Mucosa of stomach (tissue), 1 donor: ENCODE results near the gene SSH2.

Source experiments
- H3K27me3 ChIP-seq: one replicate; pipeline ENCODE4 v1.7.0; 2013; ENCODE audit warnings: mild to moderate bottlenecking, low read length; ENCODE audit not compliant: control insufficient read depth, insufficient read depth
- H3K36me3 ChIP-seq: one replicate; pipeline ENCODE4 v1.7.0; 2013; ENCODE audit warnings: low read length; ENCODE audit not compliant: control insufficient read depth, insufficient read depth
- H3K4me1 ChIP-seq: one replicate; pipeline ENCODE4 v1.7.0; 2013; ENCODE audit warnings: mild to moderate bottlenecking, low read length; ENCODE audit not compliant: control insufficient read depth, insufficient read depth
- H3K4me3 ChIP-seq: one replicate; pipeline ENCODE4 v1.7.0; 2013; ENCODE audit warnings: low read length
- H3K9ac ChIP-seq: one replicate; pipeline ENCODE4 v1.7.0; 2013; ENCODE audit warnings: mild to moderate bottlenecking, low read length, moderate library complexity
- H3K9me3 ChIP-seq: one replicate; pipeline ENCODE4 v1.7.0; 2013; ENCODE audit warnings: mild to moderate bottlenecking, low read length, moderate library complexity; ENCODE audit not compliant: control insufficient read depth
- donor health status: Pancreatic carcinoma.

The SSH2 gene

DNA sequence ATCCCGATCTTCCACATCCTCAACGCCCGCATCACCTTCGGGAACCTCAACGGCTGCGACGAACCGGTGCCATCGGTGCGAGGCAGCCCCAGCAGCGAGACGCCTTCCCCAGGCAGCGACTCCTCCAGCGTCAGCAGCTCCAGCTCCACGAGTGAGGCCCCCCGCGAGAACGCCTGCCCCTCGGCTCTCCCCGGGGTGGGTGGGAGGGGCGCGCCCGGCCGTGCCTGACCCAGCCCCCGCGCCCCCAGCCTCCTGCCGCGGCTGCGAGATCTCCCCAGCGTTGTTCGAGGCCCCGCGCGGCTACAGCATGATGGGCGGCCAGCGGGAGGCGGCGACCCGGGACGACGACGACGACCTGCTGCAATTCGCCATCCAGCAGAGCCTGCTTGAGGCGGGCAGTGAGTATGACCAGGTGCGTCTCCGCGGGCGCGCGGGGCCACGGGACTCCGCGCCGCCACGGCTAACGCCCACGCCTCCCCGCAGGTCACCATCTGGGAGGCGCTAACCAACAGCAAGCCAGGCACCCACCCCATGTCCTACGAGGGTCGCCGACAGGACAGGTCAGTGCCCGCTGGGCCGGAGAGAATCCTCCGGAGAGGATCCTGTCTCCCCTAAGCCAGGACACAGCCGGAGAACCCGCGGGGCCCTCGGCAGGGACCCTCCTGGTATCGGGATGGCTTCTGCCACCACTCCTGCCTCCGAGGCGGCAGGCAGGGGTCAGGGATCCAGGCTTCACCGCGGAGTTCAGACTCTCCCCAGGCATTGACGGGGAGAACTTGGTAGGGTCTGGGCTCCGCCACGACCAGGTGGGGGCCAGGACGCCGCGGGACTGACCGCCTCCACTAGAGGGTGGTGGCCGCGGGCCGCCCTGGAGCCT is 317.4 kb downstream of the SSH2 start:
- Histone ChIP-seq H3K9me3 (no peaks in the 10 kb centered on the region), H3K4me1 (peaks cover 48% of the 10 kb centered on the region), H3K9ac (no peak overlapping the region), H3K4me3 (no peak overlapping the region), H3K36me3 (no peaks in the 10 kb centered on the region), H3K27me3 (peaks cover 40% of the 10 kb centered on the region)

- Histone ChIP-seq H3K4me1 (peaks cover 42% of the 10 kb centered on the region), H3K9me3 (no peaks in the 10 kb centered on the region), H3K4me3 (no peak overlapping the region), H3K27me3 (peaks cover 34% of the 10 kb centered on the region), H3K36me3 (no peaks in the 10 kb centered on the region), H3K9ac (no peak overlapping the region)
Observed at GRCh38 chr17:29612094-29612403, 318.0 kb downstream of the SSH2 start.

GRCh38 chr17:29611351-29612093 is 318.5 kb downstream of the SSH2 start:
- no peaks in the 10 kb centered on the region for H3K36me3 ChIP-seq
- peaks cover 28% of the 10 kb centered on the region for H3K27me3 ChIP-seq
- peaks cover 37% of the 10 kb centered on the region for H3K4me1 ChIP-seq
- H3K9me3 ChIP-seq, result no peaks in the 10 kb centered on the region
- no peak overlapping the region for H3K9ac ChIP-seq
- H3K4me3 ChIP-seq, result no peak overlapping the region

GRCh38 chr17:29610395-29610794 is 319.6 kb downstream of the SSH2 start:
- Histone ChIP-seq H3K4me3 (no peak overlapping the region), H3K9me3 (no peaks in the 10 kb centered on the region), H3K9ac (no peak overlapping the region), H3K36me3 (no peaks in the 10 kb centered on the region), H3K4me1 (peaks cover 26% of the 10 kb centered on the region), H3K27me3 (peaks cover 18% of the 10 kb centered on the region)

DNA sequence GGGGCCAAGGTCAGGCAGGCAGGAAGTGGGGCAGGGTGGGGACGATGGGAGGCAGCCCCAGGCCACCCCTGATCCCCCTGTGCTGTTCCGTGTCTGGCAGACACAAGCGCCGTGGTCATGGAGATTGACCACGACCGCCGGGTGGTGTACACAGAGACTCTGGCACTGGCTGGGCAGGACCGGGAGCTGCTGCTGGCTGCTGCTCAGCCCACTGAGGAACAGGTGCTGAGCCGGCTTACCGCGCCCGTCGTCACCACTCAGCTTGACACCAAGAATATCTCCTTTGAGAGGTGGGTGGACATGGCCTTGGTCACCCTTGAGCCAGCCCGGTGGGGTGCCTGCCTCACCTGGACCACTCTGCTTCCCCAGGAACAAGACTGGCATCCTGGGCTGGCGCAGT is 321.0 kb downstream of the SSH2 start:
- Histone ChIP-seq H3K4me3 (no peak overlapping the region), H3K4me1 (peaks cover 12% of the 10 kb centered on the region), H3K27me3 (peaks cover 4% of the 10 kb centered on the region), H3K9me3 (no peaks in the 10 kb centered on the region), H3K36me3 (no peaks in the 10 kb centered on the region), H3K9ac (no peak overlapping the region)

DNA sequence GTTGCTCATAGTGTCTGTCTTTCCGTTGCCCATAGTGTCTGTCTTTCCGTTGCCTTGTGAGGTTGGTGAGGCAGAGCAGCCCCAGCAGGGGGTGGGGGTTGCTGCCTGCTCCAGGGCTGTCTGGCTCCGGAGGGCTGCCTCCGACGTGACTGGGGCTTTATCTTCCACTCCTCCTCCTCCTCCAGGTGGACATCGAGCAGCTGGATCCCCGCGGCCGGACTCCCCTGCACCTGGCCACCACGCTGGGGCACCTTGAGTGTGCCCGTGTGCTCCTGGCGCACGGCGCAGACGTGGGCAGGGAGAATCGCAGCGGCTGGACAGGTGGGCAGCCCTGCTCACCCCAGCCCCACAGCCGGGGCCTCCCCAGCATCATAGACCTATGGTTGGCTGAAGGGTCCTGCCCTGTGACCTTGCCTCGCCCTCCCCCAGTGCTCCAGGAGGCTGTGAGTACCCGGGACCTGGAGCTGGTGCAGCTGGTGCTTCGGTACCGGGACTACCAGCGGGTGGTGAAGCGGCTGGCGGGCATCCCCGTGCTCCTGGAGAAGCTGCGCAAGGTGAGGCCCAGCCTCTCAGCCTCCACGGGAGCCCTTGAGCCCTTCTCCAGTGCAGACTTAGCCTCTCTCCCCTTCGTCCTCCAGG is 322.4 kb downstream of the SSH2 start:
- Histone ChIP-seq H3K4me1 (no peaks in the 10 kb centered on the region), H3K4me3 (no peak overlapping the region), H3K27me3 (no peaks in the 10 kb centered on the region), H3K9me3 (no peaks in the 10 kb centered on the region), H3K9ac (no peak overlapping the region), H3K36me3 (no peaks in the 10 kb centered on the region)

GRCh38 chr17:29603109-29603674 is 326.8 kb downstream of the SSH2 start:
- Histone ChIP-seq H3K4me3 (no peak overlapping the region), H3K9me3 (no peaks in the 10 kb centered on the region), H3K36me3 (no peaks in the 10 kb centered on the region), H3K9ac (no peak overlapping the region), H3K4me1 (no peaks in the 10 kb centered on the region), H3K27me3 (no peaks in the 10 kb centered on the region)

GRCh38 chr17:29597361-29598172 is 332.5 kb downstream of the SSH2 start:
- no peak overlapping the region for H3K9ac ChIP-seq

DNA sequence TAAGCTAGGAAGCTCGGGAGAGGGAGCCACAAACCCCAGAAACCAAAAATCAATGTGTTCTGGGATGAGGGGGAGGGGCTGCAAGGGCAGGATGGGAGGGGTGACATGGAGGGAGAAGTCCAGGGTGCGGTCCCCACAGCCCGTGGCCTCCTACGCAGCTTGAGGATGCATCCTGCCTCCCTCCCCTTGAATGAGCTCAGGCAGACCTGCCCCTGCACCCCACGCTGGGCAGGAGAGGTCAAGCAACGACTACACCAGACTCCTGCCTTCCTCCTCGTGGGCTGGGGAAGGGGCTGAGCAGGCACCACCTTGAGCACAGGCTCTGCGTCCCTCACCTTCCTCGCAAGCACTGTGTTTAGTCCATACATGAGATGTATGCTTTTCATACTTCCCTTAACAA is 333.2 kb downstream of the SSH2 start:
- Histone ChIP-seq H3K4me3 (no peak overlapping the region), H3K9ac (no peak overlapping the region), H3K36me3 (no peaks in the 10 kb centered on the region), H3K27me3 (no peaks in the 10 kb centered on the region), H3K4me1 (peaks cover 17% of the 10 kb centered on the region), H3K9me3 (no peaks in the 10 kb centered on the region)

More at GRCh38 chr17:29597361-29598172, 332.5 kb downstream of the SSH2 start:
- H3K4me1 ChIP-seq, result peaks cover 9% of the 10 kb centered on the region
- no peaks in the 10 kb centered on the region for H3K27me3 ChIP-seq
- H3K36me3 ChIP-seq, result no peaks in the 10 kb centered on the region
- H3K9me3 ChIP-seq, result no peaks in the 10 kb centered on the region
- no peak overlapping the region for H3K4me3 ChIP-seq

DNA sequence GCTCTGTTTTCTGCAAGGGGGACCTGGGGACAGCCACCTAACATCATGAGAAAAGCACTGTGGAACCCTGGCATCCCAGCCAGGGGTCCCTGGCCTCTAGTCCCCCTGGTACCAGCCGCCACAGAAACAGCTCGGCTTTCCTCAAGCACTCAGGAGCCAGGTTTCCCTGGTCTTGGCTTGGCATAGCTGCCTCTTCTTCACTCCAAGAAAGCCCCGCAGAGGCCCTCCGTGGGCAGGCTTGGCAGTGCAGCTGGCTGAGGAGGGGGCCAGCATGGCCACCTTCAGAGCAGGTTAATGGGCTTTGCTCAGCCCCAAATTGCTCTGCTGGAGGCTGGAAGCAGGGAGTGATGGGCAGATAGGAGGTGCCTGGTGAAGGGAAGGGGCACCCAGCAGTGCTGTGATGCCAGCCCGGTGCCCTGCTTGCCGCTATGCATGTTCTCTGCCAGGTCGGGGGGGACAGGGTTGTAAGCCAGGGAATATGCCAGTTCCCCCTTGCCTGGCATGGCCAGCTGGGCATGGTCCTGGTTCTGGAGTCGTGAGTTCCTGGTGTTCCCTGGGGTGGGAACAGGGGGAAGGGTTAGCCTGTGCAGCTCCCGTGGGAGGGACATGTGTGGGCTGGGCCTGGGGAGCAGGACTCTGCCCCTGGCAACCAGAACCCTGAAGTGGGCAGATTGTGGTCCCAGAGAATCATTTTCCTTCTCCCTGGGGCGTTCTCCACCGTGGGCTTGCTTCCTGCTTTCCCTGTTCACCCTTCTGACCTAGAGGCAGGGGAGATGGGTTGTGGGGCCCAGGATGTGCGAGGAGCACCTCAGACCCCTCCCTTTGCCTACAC is 333.9 kb downstream of the SSH2 start:
- Histone ChIP-seq H3K4me3 (no peak overlapping the region), H3K27me3 (no peaks in the 10 kb centered on the region), H3K36me3 (no peaks in the 10 kb centered on the region), H3K9ac (no peak overlapping the region), H3K4me1 (peaks cover 23% of the 10 kb centered on the region), H3K9me3 (no peaks in the 10 kb centered on the region)
